NCI-H1930 (cell line): ENCODE measurements around the gene FKBP2.
A peak's percentile ranks its signal among the peaks of the same experiment; 100 is the strongest.
"Not testable (repeated sequence)": the region's sequence is repeated elsewhere in the genome, so short reads cannot be mapped to it uniquely, and the experiment has no call there.

ENCODE experiments used
- DNase-seq, 2 experiments: peaks; one replicate each; lab custom pipeline; 2025; lab: John Stamatoyannopoulos, UW

The FKBP2 gene

GRCh38 chr11:64234647-64235379, 6.1 kb upstream of the FKBP2 start:
- DNase-seq: peak; percentile 33 to 50

GRCh38 chr11:64235437-64236161, 5.3 kb upstream of the FKBP2 start:
- DNase-seq: no peak

- DNase-seq: peak in 1 of 2 experiments; percentile 14
Observed at GRCh38 chr11:64237484-64237951, 3.4 kb upstream of the FKBP2 start.

- DNase-seq: no peak
Observed at GRCh38 chr11:64238076-64238475, 2.8 kb upstream of the FKBP2 start.

- DNase-seq: no peak
Observed at GRCh38 chr11:64238999-64239398, 1.9 kb upstream of the FKBP2 start.

- DNase-seq: no peak
Observed at GRCh38 chr11:64239662-64240434, 1.0 kb upstream of the FKBP2 start.

- peak; percentile 97 for DNase-seq
Observed at GRCh38 chr11:64241241-64241490, 271 bp downstream of the FKBP2 start.

GRCh38 chr11:64241491-64242374, 838 bp downstream of the FKBP2 start:
- DNase-seq: no peak

- no peak for DNase-seq
Observed at GRCh38 chr11:64243236-64243854, 2.5 kb downstream of the FKBP2 start.

- no peak for DNase-seq
Observed at GRCh38 chr11:64244107-64244506, 3.2 kb downstream of the FKBP2 start.

- DNase-seq: no peak
Observed at GRCh38 chr11:64244966-64245365, 4.1 kb downstream of the FKBP2 start.

GRCh38 chr11:64245401-64245796, 4.5 kb downstream of the FKBP2 start:
- no peak for DNase-seq

- DNase-seq: no peak
Observed at GRCh38 chr11:64245797-64246620, 5.1 kb downstream of the FKBP2 start.

- not testable (repeated sequence) for DNase-seq
Observed at GRCh38 chr11:64246621-64246870, 5.7 kb downstream of the FKBP2 start.

- DNase-seq: peak; percentile 91 to 92
Observed at GRCh38 chr11:64246871-64247728, 6.2 kb downstream of the FKBP2 start, which contains the start of gene PPP1R14B. Gene PPP1R14B (minus strand): TSS chr11:64246943. CDS start chr11:64246673, 270 bp downstream.

- DNase-seq: no peak
Observed at GRCh38 chr11:64247729-64248531, 7.0 kb downstream of the FKBP2 start.

- no peak for DNase-seq
Observed at GRCh38 chr11:64248578-64248977, 7.7 kb downstream of the FKBP2 start.

- DNase-seq: no peak
Observed at GRCh38 chr11:64249038-64249437, 8.1 kb downstream of the FKBP2 start.
